ENCODE measurements around the gene WDR53. TPM values are rescaled to one million over a fixed set of nuclear protein-coding genes. Genes with fewer than 3 reads are reported as not detected.
"Not testable (repeated sequence)": the region's sequence is repeated elsewhere in the genome, so short reads cannot be mapped to it uniquely, and the experiment has no call there.

The WDR53 gene
- total RNA-seq, 4 donors from 2014 or later, result 3.7 to 13.0 (median 4.4) TPM

DNA sequence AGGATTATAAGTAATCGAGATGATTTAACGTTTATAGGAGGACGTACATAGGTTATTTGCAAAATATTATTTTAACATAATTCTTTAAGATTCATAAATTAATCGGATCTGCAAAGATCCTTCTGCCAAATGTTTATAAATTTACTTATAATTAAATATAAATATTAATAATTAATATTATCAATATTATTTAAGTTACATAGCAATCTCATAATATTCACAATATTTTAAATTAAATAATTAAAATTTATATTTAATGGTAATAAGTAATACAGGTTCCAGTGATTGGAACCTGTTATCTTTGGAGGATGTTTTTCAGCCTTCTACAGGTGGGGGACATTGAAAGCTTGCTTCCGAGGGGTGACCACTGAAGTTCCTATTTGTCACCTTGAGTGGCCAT, 16.1 kb downstream of the WDR53 start:
- H3K4me1 ChIP-seq, result no peaks in the 10 kb centered on the region

DNA sequence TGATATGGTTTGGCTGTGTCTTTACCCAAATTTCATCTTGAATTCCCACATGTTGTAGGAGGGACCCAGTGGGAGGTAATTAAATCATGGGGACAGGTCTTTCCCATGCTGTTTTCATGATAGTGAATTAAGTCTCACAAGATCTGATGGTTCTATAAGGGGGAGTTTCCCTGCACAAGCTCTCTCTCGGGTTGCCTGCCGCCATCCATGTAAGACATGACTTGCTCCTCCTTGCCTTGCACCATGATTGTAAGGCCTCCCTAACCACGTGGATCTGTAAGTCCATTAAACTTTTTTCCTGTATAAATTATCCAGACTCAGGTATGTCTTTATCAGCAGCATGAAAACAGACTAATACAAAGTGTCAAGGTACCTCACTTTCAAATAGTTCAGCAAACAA, 18.2 kb downstream of the WDR53 start:
- intact Hi-C loops (cut with DNase I); H3K4me1 ChIP-seq; DNase-seq; H3K27me3 ChIP-seq; H3K9me3 ChIP-seq; H3K36me3 ChIP-seq; H3K4me3 ChIP-seq (replicated peaks in 1 of 3); H3K27ac ChIP-seq: not testable (repeated sequence)
- WGBS, 2 donors, result 84 to 94% methylated on average over 3 of the region's 3 CpGs

More for the DNA sequence above, 16.1 kb downstream of the WDR53 start:
- 95 to 96% methylated on average over 5 of the region's 5 CpGs for WGBS, 2 donors
- Histone ChIP-seq H3K27ac (no peak overlapping the region), H3K36me3 (no peaks in the 10 kb centered on the region), H3K4me3 (replicated peaks in 1 of 3) (no peak overlapping the region), H3K9me3 (no peaks in the 10 kb centered on the region), H3K27me3 (no peaks in the 10 kb centered on the region)
- no peak for DNase-seq
- no peak for TF ChIP-seq POLR2A (IDR thresholded peaks at IDR 0.05)
- TF ChIP-seq, protein P1, sequence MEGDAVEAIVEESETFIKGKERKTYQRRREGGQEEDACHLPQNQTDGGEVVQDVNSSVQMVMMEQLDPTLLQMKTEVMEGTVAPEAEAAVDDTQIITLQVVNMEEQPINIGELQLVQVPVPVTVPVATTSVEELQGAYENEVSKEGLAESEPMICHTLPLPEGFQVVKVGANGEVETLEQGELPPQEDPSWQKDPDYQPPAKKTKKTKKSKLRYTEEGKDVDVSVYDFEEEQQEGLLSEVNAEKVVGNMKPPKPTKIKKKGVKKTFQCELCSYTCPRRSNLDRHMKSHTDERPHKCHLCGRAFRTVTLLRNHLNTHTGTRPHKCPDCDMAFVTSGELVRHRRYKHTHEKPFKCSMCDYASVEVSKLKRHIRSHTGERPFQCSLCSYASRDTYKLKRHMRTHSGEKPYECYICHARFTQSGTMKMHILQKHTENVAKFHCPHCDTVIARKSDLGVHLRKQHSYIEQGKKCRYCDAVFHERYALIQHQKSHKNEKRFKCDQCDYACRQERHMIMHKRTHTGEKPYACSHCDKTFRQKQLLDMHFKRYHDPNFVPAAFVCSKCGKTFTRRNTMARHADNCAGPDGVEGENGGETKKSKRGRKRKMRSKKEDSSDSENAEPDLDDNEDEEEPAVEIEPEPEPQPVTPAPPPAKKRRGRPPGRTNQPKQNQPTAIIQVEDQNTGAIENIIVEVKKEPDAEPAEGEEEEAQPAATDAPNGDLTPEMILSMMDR (IDR thresholded peaks at IDR 0.05), result no peak
- intact Hi-C loops (cut with DNase I), result no loop called here

DNA sequence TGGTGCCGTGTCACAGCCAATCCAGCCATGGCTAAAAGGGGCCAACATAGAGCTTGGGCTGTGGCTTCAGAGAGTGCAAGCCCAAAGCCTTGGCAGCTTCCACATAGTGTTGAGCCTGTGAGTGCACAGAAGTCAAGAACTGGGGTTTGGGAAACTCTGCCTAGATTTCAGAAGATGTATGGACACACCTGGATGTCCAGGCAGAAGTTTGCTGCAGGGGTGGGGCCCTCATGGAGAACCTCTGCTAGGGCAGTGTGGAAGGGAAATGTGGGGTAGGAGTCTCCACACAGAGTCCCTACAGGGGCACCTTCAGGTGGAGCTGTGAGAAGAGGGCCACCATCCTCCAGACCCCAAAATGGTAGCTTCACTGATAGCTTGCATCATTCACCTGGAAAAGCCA, 19.0 kb downstream of the WDR53 start:
- intact Hi-C loops (cut with DNase I); H3K36me3 ChIP-seq; H3K9me3 ChIP-seq; DNase-seq; H3K27ac ChIP-seq; H3K4me1 ChIP-seq; H3K4me3 ChIP-seq (replicated peaks in 1 of 3); H3K27me3 ChIP-seq: not testable (repeated sequence)
- 100% methylated on average over 1 of the region's 1 CpG for WGBS, 2 donors

DNA sequence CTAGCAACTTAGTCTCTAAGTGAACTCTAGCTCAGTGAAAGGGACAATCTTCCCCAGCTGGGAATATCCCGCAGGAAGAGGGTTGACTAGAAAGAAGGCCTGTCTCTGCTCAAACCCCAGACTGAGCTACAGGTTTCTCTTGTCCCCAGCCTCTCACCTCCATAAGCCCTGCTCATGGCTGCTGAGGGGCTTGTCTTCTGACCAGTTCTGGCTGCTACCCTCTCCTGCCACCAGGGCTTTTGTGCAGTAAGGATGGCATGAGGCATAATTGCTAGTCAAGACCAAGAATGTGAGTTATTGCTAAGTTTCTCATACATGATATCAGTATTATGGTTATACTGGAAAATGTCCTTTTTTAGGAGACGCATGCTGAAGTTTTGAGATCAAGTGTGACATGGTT, 21.3 kb downstream of the WDR53 start:
- TF ChIP-seq, protein P1 (IDR thresholded peaks at IDR 0.05), result no peak
- TF ChIP-seq POLR2A (IDR thresholded peaks at IDR 0.05), result no peak
- no peaks in the 10 kb centered on the region for H3K36me3 ChIP-seq
- no peaks in the 10 kb centered on the region for H3K27me3 ChIP-seq
- no peaks in the 10 kb centered on the region for H3K4me1 ChIP-seq
- H3K27ac ChIP-seq, result no peak overlapping the region
- no peak overlapping the region for H3K4me3 ChIP-seq (replicated peaks in 1 of 3)
- WGBS, 2 donors, result 88 to 91% methylated on average over 2 of the region's 2 CpGs
- no peak for DNase-seq
- no peaks in the 10 kb centered on the region for H3K9me3 ChIP-seq
- intact Hi-C loops (cut with DNase I), result no loop called here

DNA sequence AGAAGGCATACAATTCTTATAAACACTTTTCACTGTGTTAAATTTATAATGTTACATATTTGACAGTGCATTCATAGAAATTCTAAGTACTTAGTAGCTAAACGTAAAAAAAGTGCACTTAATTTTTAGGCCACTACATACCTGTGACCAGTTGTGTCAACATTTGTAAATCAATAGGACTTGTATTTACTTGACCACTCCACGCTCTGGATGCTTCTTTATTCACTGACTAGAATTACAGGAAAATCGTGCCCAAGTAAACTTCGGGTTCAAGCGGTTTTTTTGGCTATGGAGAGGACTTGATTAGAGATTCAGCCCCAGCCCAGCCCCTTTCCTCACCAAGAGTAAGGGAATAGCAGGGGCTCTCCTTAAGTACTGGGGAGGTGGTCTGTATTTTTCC, 21.8 kb downstream of the WDR53 start:
- Histone ChIP-seq H3K4me3 (replicated peaks in 1 of 3) (no peak overlapping the region), H3K27me3 (no peaks in the 10 kb centered on the region), H3K36me3 (no peaks in the 10 kb centered on the region), H3K9me3 (no peaks in the 10 kb centered on the region), H3K27ac (no peak overlapping the region), H3K4me1 (no peaks in the 10 kb centered on the region)
- WGBS, 2 donors, result 62 to 74% methylated on average over 5 of the region's 5 CpGs
- intact Hi-C loops (cut with DNase I), result no loop called here
- no peak for DNase-seq
- TF ChIP-seq, protein P1 (IDR thresholded peaks at IDR 0.05), result no peak
- no peak for TF ChIP-seq POLR2A (IDR thresholded peaks at IDR 0.05)

DNA sequence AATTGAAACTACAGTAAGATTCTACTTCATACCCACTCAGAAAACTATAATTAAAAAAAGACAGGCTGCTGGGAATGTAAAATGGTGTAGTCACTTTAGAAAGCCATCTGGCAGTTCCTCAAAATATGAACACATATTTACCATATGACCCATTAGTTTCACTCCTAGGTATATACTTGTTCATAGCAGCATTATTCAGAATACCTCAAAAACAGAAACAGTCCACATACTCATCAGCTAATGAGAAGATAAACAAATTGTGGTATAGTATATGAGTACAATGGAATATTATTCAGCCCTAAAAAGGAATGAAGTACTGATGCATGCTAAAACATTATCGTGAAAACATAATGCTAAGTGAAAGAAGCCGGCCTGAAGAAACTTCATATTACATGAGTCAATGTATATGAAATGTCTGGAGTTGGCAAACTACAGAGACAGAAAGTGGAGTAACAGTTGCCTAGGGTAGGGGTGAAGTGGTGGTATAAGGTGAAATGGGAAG, 23.8 kb downstream of the WDR53 start:
- Histone ChIP-seq H3K27ac (no peak overlapping the region), H3K27me3 (no peaks in the 10 kb centered on the region), H3K4me1 (no peaks in the 10 kb centered on the region), H3K4me3 (replicated peaks in 1 of 3) (no peak overlapping the region), H3K9me3 (no peaks in the 10 kb centered on the region), H3K36me3 (no peaks in the 10 kb centered on the region)
- TF ChIP-seq POLR2A (IDR thresholded peaks at IDR 0.05), result no peak
- TF ChIP-seq, protein P1 (IDR thresholded peaks at IDR 0.05), result no peak
- 95 to 97% methylated on average over 2 of the region's 2 CpGs for WGBS, 2 donors
- intact Hi-C loops (cut with DNase I), result no loop called here
- DNase-seq, result no peak
